ENCODE measurements around the gene HS3ST5. TPM values are rescaled to one million over a fixed set of nuclear protein-coding genes. Genes with fewer than 3 reads are reported as not detected.

Gene HS3ST5
- total RNA-seq, 4 donors from 2014 or later, result 0.48 TPM; not detected in 3

DNA sequence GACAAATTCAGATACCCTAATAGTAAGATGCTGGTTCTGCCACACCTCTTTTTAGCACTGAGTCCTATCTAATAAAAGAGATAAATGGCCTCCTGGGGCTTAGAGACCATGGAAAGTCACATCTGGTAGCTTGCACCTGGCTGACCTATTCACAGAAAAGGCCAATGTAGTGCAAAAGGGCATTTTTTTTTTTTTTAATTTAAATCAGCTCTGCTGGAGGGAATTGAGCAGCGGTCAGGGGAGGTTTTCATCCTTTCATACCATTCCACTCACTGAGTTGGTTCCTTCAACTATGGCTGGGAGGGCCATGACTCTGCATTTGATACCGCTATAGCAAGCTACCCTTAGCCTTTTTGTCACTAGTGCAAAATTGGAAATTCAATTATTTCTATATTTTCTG, 20.1 kb upstream of the HS3ST5 start:
- intact Hi-C loops (cut with DNase I; ENCODE audit: low total_unique reads), result no loop called here
- H3K4me3 ChIP-seq, result no peak overlapping the region
- no peak for DNase-seq
- no peaks in the 10 kb centered on the region for H3K27me3 ChIP-seq
- H3K36me3 ChIP-seq, result no peaks in the 10 kb centered on the region
- no peaks in the 10 kb centered on the region for H3K4me1 ChIP-seq
- H3K27ac ChIP-seq, result no peak overlapping the region
- TF ChIP-seq CTCF (IDR thresholded peaks at IDR 0.05), result no peak
- TF ChIP-seq POLR2A (IDR thresholded peaks at IDR 0.05), result no peak
- H3K9me3 ChIP-seq, result no peaks in the 10 kb centered on the region

DNA sequence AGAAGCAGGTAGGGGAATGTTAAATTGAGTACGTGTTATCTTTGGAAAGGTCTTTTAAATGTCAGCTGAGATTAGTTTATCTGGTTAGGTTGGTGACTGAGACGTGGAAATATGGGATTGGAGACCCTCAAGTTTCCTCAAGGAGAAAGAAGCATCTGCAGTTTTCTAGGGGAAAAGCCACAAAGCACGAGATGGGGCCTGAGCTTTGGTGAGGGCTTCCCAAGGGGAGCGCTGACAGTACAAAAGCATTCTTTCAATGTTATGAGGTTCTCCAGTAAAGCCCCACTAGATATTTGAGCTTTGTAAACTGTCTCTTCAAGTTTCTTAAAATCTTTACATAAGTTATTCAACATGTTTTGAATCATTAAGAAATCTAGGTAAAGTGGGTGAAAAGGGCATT, 19.6 kb upstream of the HS3ST5 start:
- Histone ChIP-seq H3K27ac (no peak overlapping the region), H3K9me3 (no peaks in the 10 kb centered on the region), H3K4me1 (no peaks in the 10 kb centered on the region), H3K4me3 (no peak overlapping the region), H3K36me3 (no peaks in the 10 kb centered on the region), H3K27me3 (no peaks in the 10 kb centered on the region)
- DNase-seq, result no peak
- intact Hi-C loops (cut with DNase I; ENCODE audit: low total_unique reads), result no loop called here
- TF ChIP-seq POLR2A (IDR thresholded peaks at IDR 0.05) (no peak), CTCF (IDR thresholded peaks at IDR 0.05) (no peak)

DNA sequence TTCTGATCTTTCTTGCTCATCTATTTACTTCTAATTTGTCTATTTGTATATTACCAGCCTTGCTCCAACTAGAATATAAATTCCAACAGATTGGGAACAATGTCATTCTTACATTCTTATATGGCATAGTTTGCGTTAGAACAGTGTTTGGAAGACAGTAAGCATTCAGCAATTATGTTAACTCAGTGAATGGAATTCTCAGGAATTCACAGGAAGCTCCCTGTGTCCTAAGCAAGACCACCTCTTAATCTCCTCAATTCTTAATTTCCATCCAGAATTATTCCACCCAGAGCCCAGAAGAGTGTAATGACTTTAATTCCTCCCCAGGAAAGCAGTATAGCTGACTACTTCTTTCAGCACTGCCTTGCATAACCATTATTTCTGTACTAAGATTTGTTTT, 18.2 kb upstream of the HS3ST5 start:
- intact Hi-C loops (cut with DNase I; ENCODE audit: low total_unique reads), result no loop called here
- Histone ChIP-seq H3K9me3 (no peaks in the 10 kb centered on the region), H3K4me1 (no peaks in the 10 kb centered on the region)

GRCh38 chr6:114355300-114355699, 12.5 kb upstream of the HS3ST5 start:
- intact Hi-C loops (cut with DNase I; ENCODE audit: low total_unique reads), result no loop called here
- TF ChIP-seq POLR2A (IDR thresholded peaks at IDR 0.05), result no peak
- TF ChIP-seq CTCF (IDR thresholded peaks at IDR 0.05), result no peak
- no peaks in the 10 kb centered on the region for H3K36me3 ChIP-seq
- no peaks in the 10 kb centered on the region for H3K9me3 ChIP-seq
- no peak overlapping the region for H3K27ac ChIP-seq
- H3K4me3 ChIP-seq, result no peak overlapping the region
- no peak for DNase-seq
- H3K4me1 ChIP-seq, result no peaks in the 10 kb centered on the region
- no peaks in the 10 kb centered on the region for H3K27me3 ChIP-seq

More for the DNA sequence above, 18.2 kb upstream of the HS3ST5 start:
- Histone ChIP-seq H3K36me3 (no peaks in the 10 kb centered on the region), H3K4me3 (no peak overlapping the region), H3K27me3 (no peaks in the 10 kb centered on the region), H3K27ac (no peak overlapping the region)
- DNase-seq, result no peak
- TF ChIP-seq POLR2A (IDR thresholded peaks at IDR 0.05) (no peak), CTCF (IDR thresholded peaks at IDR 0.05) (no peak)

DNA sequence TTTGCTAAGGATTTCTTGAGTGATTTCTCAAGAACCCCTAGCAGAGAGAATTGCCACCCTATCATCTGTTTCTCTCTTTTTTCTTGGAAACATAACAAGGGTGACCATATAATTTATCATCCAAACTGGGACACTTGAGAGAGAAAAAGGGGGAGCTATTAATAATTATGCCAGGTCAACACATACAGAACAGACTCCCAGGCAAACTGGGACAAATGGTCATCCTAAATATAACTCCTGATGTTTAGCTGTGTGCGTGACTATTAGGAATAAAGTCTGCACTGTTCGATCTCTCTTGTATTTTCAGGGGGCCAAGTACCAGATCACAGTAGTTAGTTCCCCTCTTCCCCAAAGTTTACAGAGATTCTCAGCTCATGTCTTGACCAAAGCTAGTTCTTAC, 11.7 kb upstream of the HS3ST5 start:
- H3K27me3 ChIP-seq, result no peaks in the 10 kb centered on the region
- no peak overlapping the region for H3K4me3 ChIP-seq
- no peak for TF ChIP-seq POLR2A (IDR thresholded peaks at IDR 0.05)
- TF ChIP-seq CTCF (IDR thresholded peaks at IDR 0.05), result no peak
- intact Hi-C loops (cut with DNase I; ENCODE audit: low total_unique reads), result no loop called here
- H3K4me1 ChIP-seq, result no peaks in the 10 kb centered on the region
- DNase-seq, result no peak
- H3K36me3 ChIP-seq, result no peaks in the 10 kb centered on the region
- H3K9me3 ChIP-seq, result no peaks in the 10 kb centered on the region
- no peak overlapping the region for H3K27ac ChIP-seq
